ENCODE measurements around the gene ADRA2B.
A peak's percentile ranks its signal among the peaks of the same experiment; 100 is the strongest.
"Not testable (repeated sequence)": the region's sequence is repeated elsewhere in the genome, so short reads cannot be mapped to it uniquely, and the experiment has no call there.

ADRA2B gene

DNA sequence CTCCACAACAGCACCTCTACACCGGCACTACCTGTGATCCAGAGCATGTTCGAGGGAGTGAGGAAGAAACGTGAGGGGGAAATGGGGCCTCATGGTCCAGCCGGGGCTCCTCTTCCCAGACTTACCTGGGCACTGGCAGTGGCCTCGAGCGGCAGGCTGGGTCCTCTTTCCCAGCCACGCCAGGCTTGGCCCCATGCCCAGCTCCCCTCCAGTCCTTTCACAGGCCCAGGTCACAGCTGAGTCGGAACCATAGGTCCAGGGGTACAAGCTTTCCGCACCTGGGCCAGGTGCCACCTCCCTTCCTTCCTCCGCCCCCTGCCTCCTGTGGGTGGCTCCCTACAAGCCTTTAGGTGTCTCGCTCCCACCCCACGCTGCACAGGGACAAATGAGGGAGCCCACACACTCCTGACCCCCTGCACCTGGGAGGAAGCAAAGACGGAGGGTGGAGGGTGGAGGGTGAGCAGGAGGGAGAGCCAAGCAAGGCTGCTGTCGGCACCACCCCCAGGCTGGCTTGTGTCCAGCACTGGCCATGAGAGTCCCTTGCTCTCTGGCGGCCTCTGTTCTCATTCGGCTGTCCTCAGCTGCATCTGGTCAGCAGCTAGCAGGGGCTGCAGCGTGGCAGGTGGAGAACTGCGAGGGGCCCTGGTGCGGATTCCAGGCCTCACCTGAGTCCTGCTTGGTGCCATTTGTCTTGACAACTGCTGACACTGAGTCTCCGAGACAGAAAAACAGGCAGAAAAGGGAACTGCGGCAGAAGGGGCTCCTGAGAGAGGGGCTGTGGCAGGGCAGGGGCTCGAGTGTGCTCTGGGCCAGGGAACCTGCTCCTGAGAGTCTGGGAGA, 26.8 kb downstream of the ADRA2B start:
- no peak for DNase-seq (ENCODE audit: low spot score)

DNA sequence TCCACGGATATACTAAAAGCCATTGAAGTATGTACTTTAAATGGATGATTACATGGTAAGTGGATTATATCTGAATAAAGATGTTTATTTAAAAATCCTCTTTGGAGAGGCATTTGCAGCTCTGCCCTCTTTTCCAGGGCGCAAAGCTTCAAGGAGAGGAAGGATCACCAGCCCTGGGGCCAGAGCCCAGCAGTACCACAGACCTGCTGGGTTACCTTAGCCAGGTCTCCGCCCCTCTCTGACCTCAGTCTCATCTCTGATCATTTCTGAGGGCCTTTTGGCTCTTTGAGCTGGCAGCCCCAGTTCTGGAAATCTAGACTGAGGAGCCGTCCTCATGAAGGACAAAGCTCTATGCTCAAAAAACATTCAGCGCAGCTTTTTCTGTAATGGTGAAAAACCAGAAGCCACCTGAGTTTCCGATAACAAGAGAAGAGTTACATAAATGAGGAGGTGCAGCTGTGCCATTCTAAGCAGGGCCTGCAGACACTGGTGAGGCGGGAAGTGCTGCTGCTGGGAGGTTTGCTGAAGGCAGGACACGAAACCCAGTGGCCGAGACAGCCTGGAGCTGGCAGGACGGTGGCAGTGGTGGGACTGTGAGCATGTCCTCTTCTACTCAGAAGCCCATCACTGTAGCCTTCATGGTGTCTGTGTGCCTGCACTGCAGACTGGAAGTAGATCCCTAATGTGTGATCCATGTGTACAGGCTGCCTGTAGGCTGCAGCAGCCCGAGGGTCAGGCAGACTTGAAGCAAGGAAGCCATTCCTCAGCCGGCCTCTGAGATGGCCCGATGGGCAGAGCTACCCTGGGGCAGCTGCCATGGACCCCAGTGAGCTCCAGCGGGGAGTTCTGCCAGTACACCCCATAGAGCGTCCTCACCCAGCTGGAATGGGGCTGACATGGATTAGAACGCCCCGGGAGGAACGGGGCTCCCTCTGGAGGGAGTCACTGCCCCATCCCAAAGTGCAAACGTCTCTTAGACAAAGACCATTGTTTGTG, 27.7 kb downstream of the ADRA2B start:
- no peak for DNase-seq (ENCODE audit: low spot score)

DNA sequence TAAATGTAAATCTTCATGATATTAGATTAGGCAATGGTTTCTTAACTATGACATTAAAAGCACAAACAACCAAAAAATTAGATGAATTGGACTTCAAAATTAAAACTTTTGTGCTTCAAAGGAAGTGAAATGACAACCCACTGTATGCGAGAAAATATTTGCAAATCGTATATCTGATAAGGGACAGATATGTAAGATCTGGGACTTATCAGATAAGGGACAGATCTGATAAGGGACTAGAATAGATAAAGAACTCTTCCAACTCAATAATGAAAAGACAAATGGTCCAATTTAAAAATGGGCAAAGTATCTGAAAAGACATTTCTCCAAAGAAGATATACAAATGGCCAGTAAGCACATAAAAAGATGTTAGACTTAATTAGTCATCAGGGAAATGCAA, 29.2 kb downstream of the ADRA2B start:
- DNase-seq (ENCODE audit: low spot score) = no peak

DNA sequence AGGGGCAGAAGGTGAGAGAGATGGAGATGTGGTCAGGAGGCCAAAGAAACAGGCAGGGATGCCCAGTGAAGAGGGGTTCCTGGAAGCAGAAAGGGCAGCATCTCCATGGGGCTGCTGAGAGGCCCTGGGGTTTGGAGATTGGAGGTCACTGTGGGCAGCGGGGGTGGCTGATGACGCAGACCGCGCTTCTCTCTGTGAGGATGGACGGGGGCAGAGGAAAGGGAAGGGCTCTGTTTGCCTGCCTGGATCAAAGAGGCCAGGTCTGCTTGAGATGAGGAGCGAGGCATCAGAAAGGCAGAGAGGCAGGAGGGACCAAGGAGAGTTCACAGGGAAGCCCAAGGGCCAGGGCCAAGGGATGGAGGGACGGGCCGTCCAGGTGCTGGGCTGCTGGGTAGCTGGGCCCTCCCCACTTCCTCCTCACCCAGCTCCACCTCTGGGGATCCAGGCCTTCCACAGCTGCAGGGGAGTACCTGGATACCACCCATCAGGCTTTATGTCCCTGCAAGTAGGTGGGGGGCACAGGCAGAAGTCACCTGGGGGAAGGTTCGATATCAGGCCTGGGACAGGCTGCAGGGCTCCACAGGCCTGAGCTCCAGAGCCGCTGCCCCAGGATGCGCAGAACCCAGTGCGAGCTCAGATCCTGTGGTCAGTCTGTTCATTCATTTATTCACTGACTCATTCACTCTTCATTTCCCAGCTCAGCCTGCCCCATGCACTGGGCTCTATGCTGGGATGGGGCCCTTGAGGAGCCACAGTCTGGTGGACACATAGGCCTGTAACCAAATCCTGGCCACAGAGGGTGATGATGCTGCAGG, 30.6 kb downstream of the ADRA2B start:
- no peak for DNase-seq (ENCODE audit: low spot score)

DNA sequence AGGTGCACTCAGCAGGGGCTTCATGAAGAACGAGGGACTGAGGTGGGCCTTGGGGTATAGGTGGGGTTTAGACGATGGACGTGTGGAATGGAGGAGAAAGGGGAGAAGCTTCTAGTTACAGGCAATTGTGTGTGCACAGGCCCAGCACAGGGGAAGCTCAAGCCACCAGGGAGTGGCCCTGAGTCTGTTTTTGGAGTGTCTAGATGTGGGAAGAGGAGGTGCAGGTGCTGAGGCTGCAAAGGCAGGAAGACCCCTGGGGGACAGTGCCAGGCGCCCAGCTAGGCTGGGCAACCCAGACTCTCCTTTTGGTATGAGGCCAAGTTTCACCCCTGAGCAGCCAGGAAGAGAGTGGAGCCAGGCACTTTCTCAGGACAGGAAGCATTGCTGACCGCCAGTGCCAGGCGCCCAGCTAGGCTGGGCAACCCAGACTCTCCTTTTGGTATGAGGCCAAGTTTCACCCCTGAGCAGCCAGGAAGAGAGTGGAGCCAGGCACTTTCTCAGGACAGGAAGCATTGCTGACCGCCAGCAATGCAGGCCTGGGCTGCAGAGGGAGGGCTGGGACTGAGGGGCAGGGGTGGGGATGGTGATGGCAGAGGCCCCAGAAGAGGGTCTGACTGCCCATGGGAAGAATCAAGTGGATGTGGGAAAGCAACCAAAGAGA, 31.4 kb downstream of the ADRA2B start:
- not testable (repeated sequence) for DNase-seq (ENCODE audit: low spot score)

DNA sequence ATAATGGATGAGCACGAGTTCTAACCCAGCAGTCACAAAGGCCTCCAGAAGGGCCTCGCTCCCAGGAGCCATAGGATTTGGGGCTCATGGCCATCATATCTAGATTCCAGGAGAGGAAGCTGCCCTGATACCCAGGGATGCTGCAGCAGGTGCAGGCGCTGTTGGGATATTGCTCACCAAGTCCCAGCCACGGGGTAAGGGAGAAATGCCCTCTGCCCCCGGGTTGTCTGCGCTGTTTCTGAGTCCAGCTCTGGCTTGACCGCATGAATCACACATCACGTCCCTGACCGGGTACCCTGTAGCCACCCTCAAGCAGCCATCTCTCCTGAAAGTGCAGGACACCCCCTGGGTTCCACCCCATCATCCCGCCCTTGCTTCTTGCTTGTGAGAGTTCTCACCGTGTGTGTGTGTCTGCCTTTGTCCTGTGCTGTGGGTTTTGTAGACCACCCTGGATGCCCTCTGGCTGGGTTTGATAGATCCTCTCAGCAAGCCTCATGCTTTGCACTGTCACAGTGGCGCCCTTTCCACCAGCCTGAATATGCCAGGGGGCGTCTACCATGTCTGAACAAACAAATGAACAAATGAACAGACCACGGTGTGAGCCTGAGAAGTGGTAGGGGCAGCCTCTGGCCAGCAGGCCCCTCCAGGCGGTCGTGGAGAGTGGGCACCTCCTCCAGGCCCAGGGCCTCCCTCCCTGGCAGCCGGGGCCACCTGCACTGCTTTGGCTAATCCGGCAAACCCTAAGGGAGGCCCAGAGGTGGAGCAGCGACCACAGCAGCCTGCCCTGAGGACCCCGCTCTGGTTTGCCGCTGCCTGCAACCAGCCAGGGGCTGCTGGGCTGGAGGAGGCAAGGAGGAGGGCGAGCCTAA, 32.1 kb downstream of the ADRA2B start:
- no peak for DNase-seq (ENCODE audit: low spot score)

DNA sequence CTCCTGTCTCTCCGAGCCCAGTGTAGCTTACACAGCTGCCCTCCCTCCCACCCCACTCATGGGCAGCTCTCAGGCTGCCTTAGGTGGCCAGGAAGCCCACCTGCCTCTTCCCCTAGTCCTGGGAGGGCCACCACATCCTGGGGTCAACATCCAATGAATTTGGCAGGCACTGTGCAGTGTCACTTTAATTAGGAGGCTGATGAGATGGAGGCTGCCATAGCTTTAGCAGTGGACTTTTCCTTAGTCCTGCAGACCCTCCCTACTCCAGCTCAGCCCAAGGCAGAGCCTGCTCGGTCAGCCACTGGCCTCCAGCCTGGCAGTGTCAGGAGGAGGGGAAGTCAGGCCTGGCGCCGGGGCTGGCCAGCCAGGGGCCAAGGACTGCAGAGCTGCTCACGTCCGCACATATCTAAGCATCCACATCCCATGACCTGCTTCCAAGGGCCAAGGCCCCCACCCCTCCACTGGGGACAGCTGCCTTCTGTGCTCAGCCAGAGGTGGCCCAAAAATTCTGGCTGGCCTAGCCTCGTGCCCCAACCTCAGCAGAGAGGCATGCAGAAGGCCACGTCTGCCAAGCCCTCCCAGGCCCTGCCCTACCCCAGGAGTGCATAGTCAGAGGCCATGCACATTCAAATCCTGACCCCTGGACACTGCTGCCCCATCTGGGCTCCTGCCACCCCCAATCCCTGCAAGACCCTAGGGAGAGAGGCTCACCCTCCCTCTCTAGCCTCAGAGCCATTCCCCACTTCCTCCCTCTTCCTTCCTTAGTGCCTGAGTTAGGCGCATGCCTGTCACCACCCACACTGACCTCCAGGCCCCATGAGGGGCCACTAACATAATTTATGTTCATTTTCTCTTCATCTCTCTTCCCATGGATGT, 33.1 kb downstream of the ADRA2B start:
- no peak for DNase-seq (ENCODE audit: low spot score)

DNA sequence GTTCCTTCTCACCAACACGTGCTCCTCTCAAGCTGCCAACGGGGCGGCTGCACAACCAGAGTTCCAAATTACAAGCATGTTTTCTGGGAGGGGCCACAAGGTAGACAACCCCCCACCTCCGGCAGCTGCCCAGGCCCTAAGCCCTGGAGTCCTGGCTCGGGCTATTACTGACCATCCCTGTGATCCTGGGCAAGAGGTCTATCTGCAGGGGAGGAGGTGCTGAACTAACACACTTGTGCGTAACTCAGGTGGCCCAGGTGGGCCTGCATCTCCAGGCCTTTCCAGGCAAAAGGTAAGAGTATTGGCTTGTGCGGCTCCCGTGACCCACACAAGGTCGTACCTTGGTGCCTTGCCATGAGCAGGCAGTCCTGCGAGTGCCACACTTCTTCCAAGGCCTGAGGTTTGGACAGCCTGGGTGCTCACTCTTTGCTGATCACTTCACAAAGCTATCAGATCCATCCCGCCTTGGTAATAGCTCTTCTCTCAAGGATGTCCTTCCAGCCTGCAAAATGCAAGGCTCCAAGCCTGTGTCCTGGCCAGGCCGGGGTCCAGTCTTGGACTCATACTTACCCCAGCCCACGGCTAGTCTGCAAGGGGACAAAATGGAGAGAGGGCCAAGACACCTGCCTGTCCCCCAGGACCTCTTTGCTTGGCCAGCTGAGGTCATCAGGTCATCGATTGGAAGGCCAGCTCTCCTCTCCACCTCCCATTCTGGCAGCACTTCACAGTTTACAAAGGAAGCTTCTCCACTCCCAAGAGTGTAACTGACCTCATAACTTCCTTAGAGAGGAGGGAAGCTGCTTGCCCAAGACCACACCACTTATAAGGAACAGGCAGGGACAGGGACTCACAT, 33.9 kb downstream of the ADRA2B start:
- DNase-seq (ENCODE audit: low spot score) = no peak

DNA sequence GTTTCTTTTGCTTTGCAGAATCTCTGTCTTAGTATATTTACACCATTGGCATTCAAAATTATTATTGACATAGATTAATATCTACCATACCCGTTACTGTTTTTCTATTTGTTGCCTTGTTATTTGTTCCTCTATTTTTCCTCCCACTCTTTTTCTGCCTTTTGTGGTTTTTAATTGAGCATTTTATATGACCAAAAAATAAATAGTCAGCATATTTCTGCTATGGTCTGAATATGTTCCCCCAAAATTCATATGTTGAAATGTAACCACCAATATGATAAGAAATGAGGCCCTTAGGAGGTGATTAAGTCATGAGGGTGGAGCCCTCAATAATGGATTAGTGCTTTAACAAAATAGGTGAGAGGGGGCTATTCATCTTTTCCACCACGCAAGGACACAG, 35.3 kb downstream of the ADRA2B start:
- no peak for DNase-seq (ENCODE audit: low spot score)

DNA sequence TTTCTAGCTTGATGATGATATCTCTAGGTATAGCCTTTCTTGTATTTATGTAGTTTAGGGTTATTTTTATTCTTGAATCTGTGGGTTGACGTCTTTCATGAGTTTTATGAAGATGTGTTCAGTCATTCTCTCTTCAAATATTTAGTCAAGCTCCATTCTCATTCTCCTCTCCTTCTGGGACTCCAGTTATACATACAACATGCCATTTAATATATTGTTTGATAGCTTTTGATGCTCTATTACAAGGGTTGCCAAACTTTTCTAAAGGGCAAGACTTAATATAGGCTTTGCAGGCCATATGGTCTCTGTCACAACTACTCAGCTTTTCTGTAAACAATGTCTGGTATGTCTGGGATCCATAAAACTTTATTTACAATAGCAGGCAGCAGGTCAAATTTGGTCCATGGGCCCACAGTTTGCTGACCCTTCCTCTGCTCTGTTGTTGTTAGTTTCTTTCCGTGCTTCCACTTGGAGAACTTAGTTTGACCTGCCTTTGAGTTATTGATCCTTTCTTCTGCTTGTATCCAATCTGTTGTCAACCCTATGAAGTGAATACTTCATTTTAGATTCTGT, 41.1 kb downstream of the ADRA2B start:
- DNase-seq (ENCODE audit: low spot score) = no peak

DNA sequence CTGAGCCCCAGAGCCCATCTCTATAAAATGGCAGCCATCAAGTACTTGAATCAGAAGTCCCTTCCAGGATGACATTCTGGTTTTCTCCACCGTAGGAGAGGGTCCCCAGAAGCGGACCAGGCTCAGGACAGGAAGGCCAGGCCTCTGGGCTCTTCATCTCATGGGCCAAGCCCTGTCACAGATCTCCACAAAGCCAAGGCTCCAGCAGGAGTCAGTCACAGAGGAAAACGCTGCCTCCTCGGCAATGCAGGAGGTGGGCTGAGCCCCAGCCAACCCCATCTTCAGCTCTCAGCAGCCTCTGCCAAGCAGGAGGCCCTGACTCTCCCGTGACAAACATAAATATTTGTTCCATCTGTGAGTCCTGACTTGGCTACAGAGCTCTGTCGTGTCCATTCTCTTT, 42.2 kb downstream of the ADRA2B start:
- DNase-seq (ENCODE audit: low spot score) = no peak

DNA sequence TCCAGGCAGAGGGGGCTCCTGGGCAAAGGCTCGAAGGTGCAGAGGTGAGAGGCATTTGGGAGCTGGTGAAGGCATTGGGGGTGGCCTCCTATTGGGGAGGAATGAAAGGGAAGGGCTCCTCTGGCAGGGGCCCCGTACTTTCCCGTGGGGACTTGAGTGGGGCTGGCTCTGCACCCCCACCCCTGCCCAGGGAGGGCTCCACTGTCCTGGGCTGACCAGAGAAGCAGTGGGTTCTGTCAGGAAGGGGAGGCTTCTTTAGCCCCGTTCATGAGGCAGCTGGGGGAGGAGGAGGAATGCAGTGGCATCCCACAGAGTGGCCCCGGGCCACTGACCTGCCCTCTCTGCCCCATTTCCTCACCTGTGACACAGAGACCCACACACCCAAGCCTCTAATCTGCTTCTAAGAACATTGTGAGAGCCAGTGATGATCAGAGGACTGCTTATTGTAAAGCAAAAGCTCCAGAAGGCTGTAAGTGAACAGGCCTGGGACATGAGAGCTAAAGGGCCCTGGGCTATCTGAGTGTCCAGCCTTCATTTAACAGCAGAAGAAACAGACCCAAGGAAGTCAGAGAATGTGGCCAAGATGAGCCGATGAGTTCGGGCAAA, 43.1 kb downstream of the ADRA2B start:
- no peak for DNase-seq (ENCODE audit: low spot score)

DNA sequence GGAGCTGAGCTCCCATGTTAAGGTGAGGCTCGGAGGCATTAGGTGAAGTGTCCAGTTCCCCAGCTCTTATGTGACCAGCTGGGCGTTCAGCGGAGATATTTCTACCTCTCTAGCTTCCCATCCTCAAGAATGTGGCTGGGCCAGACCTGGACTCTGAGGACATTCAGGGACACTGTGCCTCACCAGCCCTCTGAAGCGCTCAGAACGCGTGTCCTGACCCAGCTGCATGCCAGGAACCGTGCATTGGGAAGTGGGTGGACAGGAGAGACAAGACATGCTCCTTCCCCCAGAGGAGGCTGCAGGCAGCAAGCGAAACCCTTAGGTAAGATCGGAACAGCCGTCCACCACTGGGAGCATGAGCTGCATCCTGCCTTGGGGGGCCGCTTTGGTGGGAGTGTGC, 43.6 kb downstream of the ADRA2B start:
- DNase-seq (ENCODE audit: low spot score) = no peak

DNA sequence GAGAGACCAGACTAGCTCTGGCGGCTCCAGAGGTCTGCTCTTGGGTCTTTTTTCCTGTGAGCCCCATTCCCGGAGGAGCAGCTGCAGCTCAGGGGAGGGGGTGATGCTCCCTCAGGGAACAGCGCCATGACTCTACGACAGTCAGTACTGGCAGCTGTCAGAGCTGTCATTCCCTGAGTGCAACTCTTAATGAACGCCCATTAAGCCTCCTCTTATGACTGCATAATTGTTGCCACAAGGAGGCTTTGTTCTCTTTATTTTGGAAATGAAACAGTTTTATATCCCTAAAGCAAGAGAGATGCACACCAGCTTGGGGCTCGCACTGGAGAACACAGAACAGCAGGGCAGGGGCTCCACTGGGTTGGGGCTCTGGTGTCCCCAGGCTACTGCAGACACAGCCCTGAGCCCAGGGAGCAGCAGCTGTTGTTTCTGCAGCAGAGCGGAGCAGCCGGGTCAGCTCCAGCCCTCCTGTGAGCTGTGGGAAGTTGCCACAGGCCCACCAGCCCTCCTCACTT, 44.3 kb downstream of the ADRA2B start:
- DNase-seq (ENCODE audit: low spot score) = peak; percentile 79

DNA sequence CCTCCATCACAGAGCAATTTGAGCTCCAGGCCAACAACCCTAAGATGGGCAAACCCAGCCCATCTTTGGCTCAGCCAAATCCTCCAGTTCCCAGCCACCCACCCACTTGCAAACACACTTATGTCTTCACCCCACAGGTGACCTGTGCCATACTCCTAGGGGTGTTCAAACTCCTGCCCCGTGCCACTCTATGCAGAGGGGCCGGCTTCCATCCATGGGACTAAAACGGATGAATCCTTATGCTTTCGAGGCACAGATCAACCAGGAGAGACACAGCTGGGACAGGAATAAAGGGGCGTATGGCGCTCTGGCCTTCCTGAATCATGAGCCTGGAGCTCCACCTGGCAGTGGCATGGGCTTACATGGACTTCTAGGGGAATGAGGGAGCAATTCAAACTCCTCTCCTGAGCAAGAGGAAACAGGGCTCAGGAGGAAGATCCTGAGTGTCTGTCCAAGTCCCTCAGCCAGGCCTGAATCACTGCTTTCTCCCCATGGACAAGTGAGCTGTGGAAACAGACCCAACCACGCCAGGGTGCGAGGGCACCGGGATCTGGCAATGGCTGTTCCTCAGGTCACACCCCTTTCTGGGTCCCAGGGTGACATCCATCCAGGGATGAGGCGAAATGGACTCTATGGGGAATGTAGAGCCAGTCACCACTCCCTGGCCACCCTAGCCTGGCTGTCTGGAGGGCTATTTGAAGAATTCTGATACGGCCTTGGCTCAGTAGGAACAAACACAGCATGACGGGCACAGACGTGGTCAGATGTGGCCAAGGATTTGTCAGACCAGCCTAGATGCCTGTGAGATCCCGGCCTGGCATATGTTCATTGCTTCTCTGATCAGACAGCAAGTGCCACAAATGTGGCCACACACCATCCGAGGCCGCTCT, 45.0 kb downstream of the ADRA2B start:
- DNase-seq (ENCODE audit: low spot score) = not testable (repeated sequence)

DNA sequence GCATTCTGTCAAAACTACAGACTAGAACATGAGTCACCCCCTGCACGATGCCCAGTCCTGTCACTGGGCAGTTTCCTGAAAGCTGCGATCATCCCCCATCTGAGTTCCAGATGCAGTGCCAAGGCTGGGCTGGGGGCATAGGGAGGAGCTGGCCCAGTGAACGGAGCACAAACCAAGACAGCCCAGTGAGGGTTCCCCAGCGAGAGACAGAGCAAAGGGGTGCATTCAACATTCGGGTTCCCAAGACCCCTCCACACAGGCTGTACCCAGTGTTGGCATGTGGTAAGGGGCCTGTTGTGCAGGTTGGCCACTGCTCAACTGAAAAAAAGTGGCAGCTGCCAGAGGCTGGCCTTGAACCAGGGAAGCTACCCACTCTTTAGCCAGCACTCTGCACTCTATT, 46.0 kb downstream of the ADRA2B start:
- not testable (repeated sequence) for DNase-seq (ENCODE audit: low spot score)

Data from putamen (tissue), 1 donor.